ENCODE results near the gene SIRT7.

- TF ChIP-seq CTCF (conservative IDR thresholded peaks at IDR 0.05 in 1 of 2, IDR thresholded peaks at IDR 0.05 in 1 of 2; ENCODE audit: low read depth in 1 of 2, low read length in 2 of 2) (no peak), EZH2 (IDR thresholded peaks at IDR 0.05; ENCODE audit: low read length, missing control alignments) (no peak)
These were observed 29.2 kb upstream of the SIRT7 start, which contains the start of gene MYADML2 for GRCh38 chr17:81947189-81947588.

All from fibroblast of lung (primary cell).